Measurements from ENCODE around the gene TRIM27.
"Not testable (repeated sequence)": the region's sequence is repeated elsewhere in the genome, so short reads cannot be mapped to it uniquely, and the experiment has no call there.

The TRIM27 gene

GRCh38 chr6:28876710-28877109 lies 47.1 kb downstream of the TRIM27 start:
- Histone ChIP-seq H3K27me3 (ENCODE audit: insufficient read depth, low read length, poor library complexity) (peaks cover 20% of the 10 kb centered on the region), H3K27ac (ENCODE audit: low read length) (peak overlapping the region; percentile 62), H3K9ac (ENCODE audit: low read depth, low read length) (0 out of 2 replicates have a peak overlapping the region, but pooled peaks have one; percentile 19), H3K4me2 (ENCODE audit: insufficient read depth, low read length) (no peak overlapping the region), H3K36me3 (ENCODE audit: insufficient read depth, low read length) (no peaks in the 10 kb centered on the region), H3K9me3 (ENCODE audit: insufficient read depth, low read length, severe bottlenecking) (no peaks in the 10 kb centered on the region), H3K4me3 (ENCODE audit: low read depth in 1 of 2, low read length in 2 of 2) (no peak overlapping the region), H3K4me1 (ENCODE audit: insufficient read depth, low read length) (peaks cover 12% of the 10 kb centered on the region), H3K79me2 (ENCODE audit: insufficient read depth, low read length) (no peaks in the 10 kb centered on the region), H4K20me1 (ENCODE audit: insufficient read depth, low read length) (no peaks in the 10 kb centered on the region), H2AFZ (ENCODE audit: low read depth, low read length) (peak overlapping the region; percentile 30; the same call in 1 of the 2 replicates)
- ATAC-seq (ENCODE audit: insufficient read depth, low read depth) (peak; percentile 90), DNase-seq (peak; percentile 44)
- TF ChIP-seq CTCF (IDR thresholded peaks at IDR 0.05; ENCODE audit: borderline replicate concordance, extremely low read depth, low read length, poor library complexity, severe bottlenecking) (no peak), EZH2 (IDR thresholded peaks at IDR 0.05; ENCODE audit: borderline replicate concordance, low read depth, low read length, severe bottlenecking) (no peak)

GRCh38 chr6:28875191-28875747 lies 48.5 kb downstream of the TRIM27 start:
- no peak overlapping the region for H3K9ac ChIP-seq (ENCODE audit: low read depth, low read length)
- H3K27ac ChIP-seq (ENCODE audit: low read length): no peak overlapping the region
- H3K4me2 ChIP-seq (ENCODE audit: insufficient read depth, low read length): no peak overlapping the region
- H3K4me3 ChIP-seq (ENCODE audit: low read depth in 1 of 2, low read length in 2 of 2): no peak overlapping the region
- no peaks in the 10 kb centered on the region for H3K36me3 ChIP-seq (ENCODE audit: insufficient read depth, low read length)
- DNase-seq: no peak
- peaks cover 16% of the 10 kb centered on the region for H3K27me3 ChIP-seq (ENCODE audit: insufficient read depth, low read length, poor library complexity)
- no peaks in the 10 kb centered on the region for H3K79me2 ChIP-seq (ENCODE audit: insufficient read depth, low read length)
- H4K20me1 ChIP-seq (ENCODE audit: insufficient read depth, low read length): no peaks in the 10 kb centered on the region
- ATAC-seq (ENCODE audit: insufficient read depth, low read depth): peak; percentile 22; the same call in 2 of the 3 replicates
- no peaks in the 10 kb centered on the region for H3K9me3 ChIP-seq (ENCODE audit: insufficient read depth, low read length, severe bottlenecking)
- TF ChIP-seq EZH2 (IDR thresholded peaks at IDR 0.05; ENCODE audit: borderline replicate concordance, low read depth, low read length, severe bottlenecking) (no peak), CTCF (IDR thresholded peaks at IDR 0.05; ENCODE audit: borderline replicate concordance, extremely low read depth, low read length, poor library complexity, severe bottlenecking) (no peak)
- H3K4me1 ChIP-seq (ENCODE audit: insufficient read depth, low read length): peaks cover 12% of the 10 kb centered on the region
- H2AFZ ChIP-seq (ENCODE audit: low read depth, low read length): no peak overlapping the region

- not testable (repeated sequence) for H3K9ac ChIP-seq (ENCODE audit: low read depth, low read length); H3K27me3 ChIP-seq (ENCODE audit: insufficient read depth, low read length, poor library complexity); H2AFZ ChIP-seq (ENCODE audit: low read depth, low read length); H3K36me3 ChIP-seq (ENCODE audit: insufficient read depth, low read length); H4K20me1 ChIP-seq (ENCODE audit: insufficient read depth, low read length); ATAC-seq (ENCODE audit: insufficient read depth, low read depth); H3K4me3 ChIP-seq (ENCODE audit: low read depth in 1 of 2, low read length in 2 of 2); DNase-seq; H3K9me3 ChIP-seq (ENCODE audit: insufficient read depth, low read length, severe bottlenecking); H3K79me2 ChIP-seq (ENCODE audit: insufficient read depth, low read length); H3K4me2 ChIP-seq (ENCODE audit: insufficient read depth, low read length); H3K27ac ChIP-seq (ENCODE audit: low read length)
- H3K4me1 ChIP-seq (ENCODE audit: insufficient read depth, low read length): peaks cover 18% of the 10 kb centered on the region
These were observed 51.5 kb downstream of the TRIM27 start for GRCh38 chr6:28872157-28872817.

GRCh38 chr6:28871335-28872156 lies 52.2 kb downstream of the TRIM27 start:
- DNase-seq: no peak
- no peak overlapping the region for H3K4me2 ChIP-seq (ENCODE audit: insufficient read depth, low read length)
- H3K36me3 ChIP-seq (ENCODE audit: insufficient read depth, low read length): no peaks in the 10 kb centered on the region
- H3K27me3 ChIP-seq (ENCODE audit: insufficient read depth, low read length, poor library complexity): no peaks in the 10 kb centered on the region
- no peak for TF ChIP-seq EZH2 (IDR thresholded peaks at IDR 0.05; ENCODE audit: borderline replicate concordance, low read depth, low read length, severe bottlenecking)
- no peak for TF ChIP-seq CTCF (IDR thresholded peaks at IDR 0.05; ENCODE audit: borderline replicate concordance, extremely low read depth, low read length, poor library complexity, severe bottlenecking)
- peaks cover 19% of the 10 kb centered on the region for H3K4me1 ChIP-seq (ENCODE audit: insufficient read depth, low read length)
- no peak overlapping the region for H3K9ac ChIP-seq (ENCODE audit: low read depth, low read length)
- no peaks in the 10 kb centered on the region for H4K20me1 ChIP-seq (ENCODE audit: insufficient read depth, low read length)
- ATAC-seq (ENCODE audit: insufficient read depth, low read depth): no peak
- no peak overlapping the region for H2AFZ ChIP-seq (ENCODE audit: low read depth, low read length)
- no peaks in the 10 kb centered on the region for H3K79me2 ChIP-seq (ENCODE audit: insufficient read depth, low read length)
- no peak overlapping the region for H3K4me3 ChIP-seq (ENCODE audit: low read depth in 1 of 2, low read length in 2 of 2)
- no peaks in the 10 kb centered on the region for H3K9me3 ChIP-seq (ENCODE audit: insufficient read depth, low read length, severe bottlenecking)
- H3K27ac ChIP-seq (ENCODE audit: low read length): no peak overlapping the region
